Measurements from ENCODE around the gene ZNF608.

GRCh38 chr5:124746916-124747790 is 714 bp upstream of the ZNF608 start:
- no peak for TF ChIP-seq CTCF (IDR thresholded peaks at IDR 0.05)
- peak in 1 of 2 donors; percentile 35 for TF ChIP-seq POLR2A (IDR thresholded peaks at IDR 0.05)
